NCI-H446 (cell line): ENCODE data around the gene CDC42EP3.

ENCODE experiments used
- DNase-seq, 2 experiments: peaks; one replicate each; lab custom pipeline; 2025; lab: John Stamatoyannopoulos, UW

CDC42EP3 gene

GRCh38 chr2:37656512-37657423, 14.7 kb downstream of the CDC42EP3 start:
- no peak for DNase-seq

DNA sequence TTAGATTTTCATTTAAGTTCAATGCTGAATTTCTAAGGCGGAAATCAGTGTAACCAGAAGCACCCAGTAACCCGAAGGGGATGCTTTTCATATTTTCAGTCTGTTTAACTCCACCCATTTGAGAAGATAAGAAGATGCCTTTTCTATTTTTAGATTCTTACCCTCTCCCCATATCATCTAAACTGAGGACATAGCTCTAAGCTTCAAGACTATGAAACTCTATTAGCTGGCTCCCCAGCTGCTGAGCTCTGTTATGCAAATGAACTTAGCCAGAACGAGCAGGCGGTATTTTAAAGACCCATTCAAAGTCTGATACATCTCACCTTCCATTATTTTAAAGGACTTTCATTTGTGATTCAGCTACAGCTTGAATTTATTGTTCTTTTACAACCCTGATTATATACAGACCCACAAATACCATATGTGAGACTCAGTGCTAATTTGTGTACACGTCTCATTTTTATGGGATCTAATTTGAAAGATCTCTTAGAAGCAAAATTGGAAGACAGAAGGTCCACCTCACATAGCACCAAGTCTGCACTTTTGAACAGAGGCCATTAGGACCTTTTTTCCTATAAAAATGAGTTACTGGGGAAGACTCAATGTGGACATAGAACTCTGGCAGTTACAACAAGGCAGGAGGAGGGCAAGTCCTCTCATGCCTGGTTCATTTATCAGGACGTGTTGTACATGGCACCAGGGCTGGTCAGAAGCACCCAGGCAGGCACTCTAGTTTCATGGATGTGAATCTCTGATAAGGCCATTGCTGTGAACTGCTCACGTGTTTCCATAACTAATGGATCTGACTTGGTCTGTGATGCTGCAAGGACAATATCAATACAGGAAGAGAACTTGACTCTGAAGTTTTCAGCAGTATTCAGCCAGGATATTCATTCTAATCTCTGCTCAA, 16.3 kb downstream of the CDC42EP3 start:
- DNase-seq = no peak

GRCh38 chr2:37654419-37654818, 17.0 kb downstream of the CDC42EP3 start:
- peak in 1 of 2 experiments; percentile 83 for DNase-seq

DNA sequence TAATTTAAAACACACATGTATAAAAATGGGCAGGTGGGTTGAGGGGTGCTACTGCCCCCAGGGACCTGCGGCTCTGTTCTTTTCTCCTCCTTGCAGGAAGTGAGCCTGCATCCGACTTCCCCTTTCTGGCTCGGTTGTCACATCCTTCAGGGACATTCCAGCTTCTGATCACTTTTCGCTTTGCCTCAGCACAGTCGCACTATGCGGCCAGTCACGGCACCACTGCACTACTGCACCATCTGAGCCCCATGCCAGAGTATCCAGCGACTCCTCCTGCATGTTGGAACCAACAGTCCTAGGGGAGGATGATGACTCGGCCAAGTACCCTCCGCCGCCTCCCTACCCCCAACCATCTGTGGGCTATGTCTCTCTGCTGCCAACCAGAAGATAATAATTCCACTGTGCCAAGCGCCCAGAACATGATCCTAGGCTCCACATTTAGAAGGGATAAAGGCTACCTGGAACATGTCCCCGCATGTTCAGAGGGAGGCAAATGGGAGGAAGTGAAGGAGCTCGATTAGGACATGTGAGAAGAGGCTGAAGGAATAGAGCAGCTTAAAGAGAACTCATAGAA, 17.6 kb downstream of the CDC42EP3 start:
- peak; percentile 86 to 94 for DNase-seq

GRCh38 chr2:37653093-37653492, 18.3 kb downstream of the CDC42EP3 start:
- no peak for DNase-seq

DNA sequence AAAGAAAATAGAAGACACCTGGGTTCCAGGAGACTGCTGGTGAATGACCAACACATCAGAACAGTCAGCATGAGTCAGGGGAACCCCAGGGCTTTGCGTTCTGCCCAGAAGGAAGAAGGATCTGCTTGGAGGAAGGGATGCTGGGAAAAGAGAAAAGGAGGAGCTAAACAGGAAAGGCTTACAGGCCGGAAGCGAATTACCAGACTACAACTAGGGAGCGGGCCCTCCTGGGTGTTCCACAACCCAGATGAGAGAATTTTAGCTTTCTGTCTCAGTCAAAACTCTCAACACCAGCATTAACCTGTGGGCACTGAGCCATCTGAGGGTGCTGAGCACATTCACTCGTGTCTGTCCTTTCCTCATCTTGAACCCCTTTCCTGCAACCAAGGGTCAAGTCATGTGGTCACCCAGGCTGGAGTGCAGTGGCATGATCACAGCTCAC, 19.2 kb downstream of the CDC42EP3 start:
- DNase-seq = no peak

GRCh38 chr2:37650548-37651093, 20.8 kb downstream of the CDC42EP3 start:
- DNase-seq = no peak

DNA sequence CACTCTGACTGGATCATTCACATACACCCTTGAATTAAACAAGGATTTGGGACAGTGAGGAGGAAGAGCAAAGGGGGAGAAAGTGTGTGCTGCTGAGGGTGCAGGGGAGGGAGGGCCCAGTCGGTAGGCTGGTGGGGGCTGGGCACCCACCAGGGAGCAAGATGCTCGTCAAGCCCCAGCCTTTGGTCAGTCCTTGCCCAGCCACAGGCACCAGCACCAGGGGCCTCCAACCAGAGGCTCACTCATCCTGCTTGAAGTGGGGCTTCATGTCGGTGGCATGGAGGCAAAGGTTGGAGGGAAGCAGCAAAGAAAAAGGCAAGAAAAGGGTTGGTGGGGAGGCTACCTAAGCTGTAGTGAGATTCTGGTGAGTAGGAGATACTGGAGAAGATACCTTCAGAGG, 21.9 kb downstream of the CDC42EP3 start:
- DNase-seq = no peak

DNA sequence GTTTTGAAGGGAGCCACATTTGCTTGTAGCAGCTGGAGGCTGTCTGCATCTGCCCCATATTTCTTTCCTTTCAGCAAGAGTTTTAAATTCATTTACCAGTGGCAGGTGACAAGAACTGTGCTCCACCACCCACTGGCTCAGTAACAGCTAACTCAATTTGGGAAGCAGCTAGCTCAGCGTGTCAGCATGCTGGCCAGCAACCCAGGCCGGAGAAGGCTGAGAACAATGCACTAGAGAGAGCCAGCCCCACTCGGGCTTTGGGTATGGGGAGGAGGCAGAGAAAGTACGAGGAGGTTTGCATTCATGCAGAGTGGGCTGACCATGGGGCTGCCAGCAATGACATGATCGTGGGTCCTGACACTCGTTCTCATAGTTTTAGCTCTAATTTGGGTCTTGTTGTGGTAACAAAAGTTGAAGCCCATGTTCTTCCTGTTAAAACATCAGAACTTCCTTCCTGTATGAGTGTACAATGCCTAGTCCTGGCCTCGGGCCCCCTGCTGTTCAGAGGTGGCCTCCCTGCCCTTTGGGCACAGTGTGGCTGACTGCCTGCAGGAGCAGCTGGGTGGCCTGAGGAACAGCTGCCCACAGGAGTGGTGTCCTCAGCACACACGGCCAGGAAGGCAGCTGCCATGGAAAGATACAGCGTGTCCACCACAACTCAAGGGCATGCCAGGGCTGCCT, 23.0 kb downstream of the CDC42EP3 start:
- DNase-seq = no peak

- no peak for DNase-seq
These were observed 23.5 kb downstream of the CDC42EP3 start for GRCh38 chr2:37647971-37648330.

DNA sequence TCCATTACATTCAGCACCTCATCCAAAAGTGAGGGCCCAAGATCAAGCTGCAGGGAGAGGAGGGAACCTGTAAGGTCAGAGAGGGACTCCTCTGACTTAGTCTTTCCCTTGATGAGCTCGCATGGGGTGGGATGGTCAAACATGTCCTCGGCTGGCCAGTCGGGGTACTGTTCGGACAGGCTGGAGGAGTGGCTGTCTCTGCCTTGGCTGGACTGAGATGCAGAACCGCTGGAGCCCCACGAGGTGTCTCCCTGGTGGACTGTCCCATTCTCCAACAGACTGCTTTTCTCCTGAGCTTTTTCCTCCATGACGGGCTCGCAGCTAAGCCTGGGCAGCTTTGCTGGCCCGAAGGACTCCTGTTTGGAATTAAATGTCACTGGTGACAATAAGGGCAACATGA, 25.6 kb downstream of the CDC42EP3 start:
- DNase-seq = no peak

DNA sequence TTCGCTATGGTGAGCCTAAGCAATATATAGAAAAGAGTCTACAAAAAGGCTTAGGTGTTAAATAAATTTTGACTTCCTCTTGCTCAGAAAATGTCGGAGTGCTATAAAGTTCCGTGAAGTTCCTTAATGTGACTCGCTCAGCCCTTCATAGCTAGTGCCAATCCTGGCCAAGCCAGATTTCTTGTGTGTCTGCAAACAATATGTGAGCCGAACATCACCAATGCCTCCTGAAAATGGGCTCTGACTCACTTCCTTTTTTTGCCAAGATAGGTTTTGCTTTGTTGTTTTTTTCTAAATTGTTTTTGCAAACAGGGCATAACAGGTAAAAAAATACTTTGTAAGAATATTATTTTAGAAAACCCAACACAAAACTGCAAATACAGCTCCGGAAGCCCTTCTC, 26.1 kb downstream of the CDC42EP3 start:
- no peak for DNase-seq

DNA sequence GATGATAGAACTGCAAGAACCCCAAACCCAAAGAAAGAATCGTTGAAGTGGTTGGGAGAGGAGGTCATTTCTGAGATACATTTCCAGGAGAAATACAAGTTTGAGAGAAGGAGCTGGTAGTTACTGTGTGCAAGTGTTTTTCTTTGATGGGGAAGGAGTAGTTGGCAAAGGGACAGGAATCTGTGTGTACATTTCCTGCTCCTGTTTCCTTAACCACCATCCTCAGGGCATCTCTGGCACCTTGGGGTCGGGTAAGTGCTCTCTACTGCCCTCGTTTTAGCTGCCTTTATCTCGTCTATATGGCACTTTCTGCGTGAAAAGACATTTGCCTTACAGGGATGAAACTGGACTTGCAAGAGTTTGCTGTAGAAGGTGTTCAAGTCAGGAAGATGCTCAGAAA, 27.3 kb downstream of the CDC42EP3 start:
- no peak for DNase-seq

GRCh38 chr2:37643730-37644078, 27.7 kb downstream of the CDC42EP3 start:
- no peak for DNase-seq

DNA sequence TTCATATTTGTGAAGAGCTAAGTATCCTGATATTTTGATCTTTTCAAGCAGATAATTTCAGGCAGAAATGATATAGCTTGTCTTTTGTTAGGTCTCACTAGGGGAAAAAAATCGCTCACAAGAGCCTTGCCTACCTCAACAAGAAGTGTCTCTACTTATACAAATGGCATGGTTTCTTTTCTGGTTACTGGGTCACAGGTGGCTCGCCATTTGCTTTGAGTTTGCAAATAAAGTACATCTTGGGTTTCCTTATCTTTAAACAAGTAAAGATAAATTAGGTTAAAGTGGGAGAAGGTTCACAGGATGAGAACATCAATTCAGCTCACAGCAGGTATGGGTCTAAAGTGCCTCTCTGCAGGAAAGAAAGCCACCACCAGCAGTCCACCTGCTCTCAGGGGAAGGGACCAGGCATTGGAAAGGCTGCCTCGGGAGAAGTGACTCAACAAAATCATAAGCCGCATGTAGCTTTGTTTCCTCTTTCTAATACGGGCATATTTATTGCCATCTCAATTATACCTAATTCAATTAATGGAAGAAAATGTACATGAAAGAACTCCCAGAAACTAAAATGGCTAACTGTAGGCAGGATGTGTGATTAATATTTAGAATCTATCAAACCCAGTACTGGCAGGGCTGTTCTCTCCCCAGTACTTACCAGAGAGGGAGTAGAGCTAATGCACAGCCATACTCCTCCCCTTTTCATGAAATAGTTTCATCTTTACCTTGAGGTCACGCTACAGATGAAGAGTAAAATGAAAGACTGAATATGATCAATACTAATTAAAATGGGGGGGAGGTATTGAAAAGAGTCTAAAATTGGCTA, 28.3 kb downstream of the CDC42EP3 start:
- DNase-seq = no peak

GRCh38 chr2:37641582-37642171, 29.8 kb downstream of the CDC42EP3 start:
- peak in 1 of 2 experiments; percentile 46 for DNase-seq

GRCh38 chr2:37639631-37640030, 31.8 kb downstream of the CDC42EP3 start:
- no peak for DNase-seq

DNA sequence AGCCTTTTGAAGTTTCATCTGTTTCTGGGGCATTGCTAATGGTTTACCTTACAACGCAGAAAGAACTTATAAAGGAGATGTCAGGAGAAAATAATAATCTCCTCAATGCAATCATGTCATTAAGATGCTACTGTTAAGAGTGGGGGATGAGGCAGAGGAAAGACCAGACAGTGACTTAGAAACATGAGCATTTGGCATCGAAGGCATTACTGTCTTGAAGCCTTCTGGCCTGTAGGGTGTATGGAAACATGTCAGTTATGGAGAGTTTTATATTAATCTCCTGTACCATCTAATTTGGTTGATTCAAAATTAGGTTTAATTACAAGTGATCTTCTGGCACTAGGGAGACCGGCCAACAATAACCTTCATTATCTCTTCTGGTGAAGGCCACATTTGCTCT, 32.5 kb downstream of the CDC42EP3 start:
- DNase-seq = no peak

DNA sequence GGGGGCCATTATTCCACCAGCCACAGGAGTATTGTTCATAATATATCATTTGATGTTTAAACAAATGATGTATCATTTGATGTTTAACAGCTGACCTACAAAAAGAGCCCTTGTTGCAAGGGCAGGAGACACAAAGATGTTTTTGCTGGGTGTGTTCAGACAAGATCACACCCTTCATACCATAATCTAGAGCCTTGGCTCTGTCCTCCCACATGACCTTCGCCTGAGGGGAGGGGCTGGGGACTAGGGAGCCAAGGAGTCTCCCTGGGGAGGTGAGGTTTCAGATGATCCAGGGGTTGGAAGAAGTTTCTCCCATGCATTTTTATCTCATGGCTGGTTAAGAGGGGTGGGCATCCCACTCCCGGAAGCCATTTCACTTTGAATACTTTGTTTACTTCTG, 33.5 kb downstream of the CDC42EP3 start:
- DNase-seq = no peak

DNA sequence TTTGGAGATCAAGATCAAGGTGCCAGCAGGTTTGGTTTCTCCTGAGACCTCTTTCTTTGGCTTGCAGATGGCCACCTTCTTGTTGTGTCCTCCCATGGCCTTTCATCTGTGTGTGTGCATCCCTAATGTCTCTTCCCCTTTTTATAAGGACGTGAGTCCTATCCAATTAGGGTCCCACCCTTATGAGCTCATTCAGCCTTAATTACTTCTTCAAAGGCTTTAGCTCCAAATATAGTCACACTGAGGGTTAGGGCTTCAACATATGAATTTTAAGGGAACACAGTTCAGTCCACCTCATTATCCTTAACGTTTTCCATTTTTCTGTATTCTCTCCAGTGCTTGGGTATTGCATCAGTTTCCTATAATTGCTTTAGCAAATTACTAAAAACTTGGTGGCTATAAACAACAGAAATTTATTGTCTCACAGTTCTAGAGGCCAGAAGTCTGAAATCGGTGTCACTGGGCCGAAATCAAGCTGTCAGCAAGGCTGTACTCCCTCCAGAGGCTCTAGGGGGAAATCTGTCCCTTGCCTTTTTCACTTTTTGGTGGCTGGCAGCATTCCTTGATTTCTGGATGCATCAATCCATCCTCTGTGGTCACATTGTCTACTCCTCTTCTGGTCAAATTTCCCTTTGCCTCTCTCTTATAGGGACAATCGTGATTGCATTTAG, 34.1 kb downstream of the CDC42EP3 start:
- DNase-seq = no peak
